NOMO-1 treated with dmso at 0.1 percent for 144 hours (cell line): Measurements from ENCODE around the gene ID3.

Source experiments
- DNase-seq: peaks from one replicate; lab custom pipeline; 2025; ENCODE audit not compliant: unreplicated experiment; lab: John Stamatoyannopoulos, UW

Gene ID3

DNA sequence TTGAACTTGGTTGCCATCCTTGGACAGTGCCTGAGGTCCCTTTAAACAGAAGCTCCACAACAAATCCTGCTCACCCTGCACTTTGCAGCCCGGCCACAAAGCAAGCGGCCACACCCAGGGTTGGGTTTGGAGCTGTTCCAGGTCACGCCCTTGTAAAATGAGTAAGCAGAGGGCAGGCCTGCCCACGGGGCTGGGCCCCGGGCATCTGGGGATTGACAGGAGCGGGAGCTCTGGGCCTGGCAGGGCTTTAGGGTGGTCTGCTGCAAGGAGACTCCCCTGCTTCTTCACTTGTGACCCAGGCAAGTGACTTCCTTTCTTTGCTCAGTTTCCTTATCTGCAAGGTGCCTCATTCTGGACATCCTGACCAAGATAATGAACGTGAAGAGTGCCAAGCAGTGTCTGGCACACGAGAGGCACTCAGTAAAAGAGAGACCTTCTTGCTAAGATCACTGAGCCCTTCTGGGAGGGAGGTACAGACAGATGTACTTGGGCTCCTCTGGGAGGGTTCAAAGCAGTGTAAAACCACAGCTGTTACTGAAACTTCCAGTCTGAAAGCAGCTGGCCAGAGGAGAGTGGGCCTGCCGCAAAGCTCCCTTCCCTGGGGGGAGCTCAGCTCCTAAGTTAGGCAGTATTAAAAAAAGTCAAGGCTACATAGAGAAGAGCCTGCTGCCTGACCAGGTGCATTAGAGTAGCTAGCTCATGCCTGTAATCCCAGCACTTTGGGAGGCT is 30.9 kb downstream of the ID3 start:
- DNase-seq = peak; percentile 86

- no peak for DNase-seq
Measured at GRCh38 chr1:23527900-23528249, 31.4 kb downstream of the ID3 start.

GRCh38 chr1:23527366-23527765 is 31.9 kb downstream of the ID3 start:
- no peak for DNase-seq

GRCh38 chr1:23526329-23527041 is 32.8 kb downstream of the ID3 start:
- no peak for DNase-seq

DNA sequence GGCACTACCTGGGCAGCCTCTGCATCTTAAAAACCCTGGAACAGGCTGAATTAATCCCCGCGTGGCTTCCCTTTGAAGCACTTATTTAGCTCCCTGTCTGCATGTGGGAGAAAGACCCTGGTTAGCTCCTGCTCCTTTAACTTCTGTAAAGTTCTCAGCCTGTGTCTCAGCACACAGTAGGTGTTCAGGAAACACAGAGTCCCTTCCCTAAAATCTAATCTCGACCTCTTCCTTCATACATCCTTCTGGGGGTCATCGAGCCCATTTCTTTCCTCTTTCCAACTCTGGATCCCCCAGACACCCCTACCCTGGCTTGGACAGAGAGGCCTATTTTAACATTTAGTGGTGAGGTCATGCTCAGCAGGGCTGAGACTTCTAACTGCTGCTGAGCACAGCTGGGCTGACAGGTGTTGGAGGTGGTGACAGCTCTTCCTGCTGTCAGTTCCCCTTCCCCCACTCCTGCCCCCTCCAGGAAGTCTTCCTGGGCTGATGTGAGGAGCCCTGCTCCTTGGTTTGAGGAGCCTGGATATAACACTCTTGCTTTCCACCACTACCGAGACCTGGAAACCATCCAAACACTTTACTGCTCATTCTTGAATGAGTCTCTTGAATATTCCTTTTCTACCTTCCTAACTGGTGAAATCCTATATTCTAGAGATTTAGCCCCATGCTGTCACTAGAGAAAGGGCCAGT is 33.6 kb downstream of the ID3 start:
- DNase-seq = no peak

DNA sequence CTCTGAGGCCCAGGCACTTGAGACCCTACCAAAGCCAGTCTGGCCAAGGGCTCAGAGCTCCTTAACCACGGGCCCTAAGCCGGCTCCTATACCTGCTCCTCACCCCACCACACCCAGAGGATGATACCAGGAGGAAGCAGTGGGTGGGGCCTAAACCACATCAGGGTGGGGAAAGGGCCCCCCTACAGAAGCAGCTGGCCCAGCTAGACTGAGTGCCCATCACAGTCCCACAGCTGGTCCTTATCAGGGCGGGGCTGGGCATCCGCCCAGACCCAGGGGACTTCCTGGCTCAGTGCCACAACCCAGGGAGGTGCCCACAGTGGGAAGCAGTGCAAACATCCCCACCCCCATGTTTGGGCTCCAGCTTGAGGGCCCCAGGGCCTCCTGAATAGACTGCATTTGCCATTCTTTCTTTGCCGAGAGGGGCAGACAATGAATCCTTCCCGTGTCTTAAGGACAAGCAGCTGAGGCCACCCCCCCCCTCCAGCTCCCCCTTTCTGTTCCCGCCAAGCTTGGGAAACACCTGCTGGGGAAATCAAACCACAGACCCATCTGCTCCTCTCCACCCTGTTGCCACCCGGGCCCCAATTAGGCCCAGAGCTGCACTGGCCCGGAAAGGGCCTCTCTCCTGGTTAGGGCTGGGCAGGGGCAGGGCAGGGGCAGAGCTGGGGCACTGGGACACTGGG is 34.4 kb downstream of the ID3 start:
- no peak for DNase-seq

- no peak for DNase-seq
Measured at GRCh38 chr1:23524163-23524562, 35.1 kb downstream of the ID3 start.

DNA sequence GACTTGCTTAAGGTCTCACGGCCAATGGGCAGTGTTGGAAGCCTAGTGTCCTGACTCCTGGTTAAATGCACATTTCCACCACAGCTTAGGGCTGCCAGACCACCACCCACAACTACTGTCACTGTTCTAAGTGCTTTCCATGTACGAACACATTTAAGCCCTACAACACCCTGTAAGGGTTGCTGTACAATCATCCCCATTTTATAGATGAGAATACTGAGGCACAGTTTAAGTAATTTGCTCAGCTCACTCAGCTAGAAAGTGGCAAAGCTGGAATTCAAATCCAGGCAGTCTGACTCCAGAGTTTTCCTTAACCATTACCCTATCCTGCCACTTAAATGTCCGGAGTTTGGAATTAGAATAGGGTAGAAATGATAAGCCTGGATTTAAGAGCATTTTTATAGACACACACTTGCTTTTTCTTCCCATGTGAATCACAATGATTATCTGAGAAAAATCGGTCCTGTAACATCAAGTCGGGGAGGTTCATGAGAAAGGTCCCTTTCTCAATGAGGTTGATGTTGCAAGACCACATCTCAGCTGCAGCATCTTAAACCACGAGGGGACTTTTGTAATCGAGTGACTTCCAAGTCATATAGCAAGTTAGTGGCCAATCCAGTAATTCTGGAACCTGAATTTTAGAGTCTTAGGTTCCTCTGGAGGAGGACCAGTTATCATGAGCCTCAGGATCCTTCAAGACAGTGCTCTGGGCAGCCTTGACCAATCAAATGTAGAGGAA is 36.9 kb downstream of the ID3 start:
- DNase-seq = peak; percentile 8

DNA sequence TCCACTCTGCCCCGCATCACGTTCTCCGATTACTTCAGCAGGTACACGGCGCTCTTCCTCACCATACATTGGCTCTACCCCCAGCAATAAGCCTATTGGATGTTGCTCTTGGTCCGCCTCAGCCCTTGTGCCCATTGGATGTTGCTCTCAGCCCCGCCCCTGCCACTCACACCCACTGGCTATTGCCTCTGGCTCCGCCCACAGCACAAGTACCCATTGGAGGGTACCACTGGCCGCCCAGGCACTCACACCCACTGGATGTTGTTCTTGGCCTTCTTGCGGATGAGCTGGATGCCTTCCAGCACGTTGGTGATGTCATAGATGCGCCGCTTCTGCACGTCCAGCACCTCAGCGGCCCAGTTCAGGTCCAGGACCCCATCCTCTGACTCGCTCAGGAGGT is 37.7 kb downstream of the ID3 start:
- no peak for DNase-seq

DNA sequence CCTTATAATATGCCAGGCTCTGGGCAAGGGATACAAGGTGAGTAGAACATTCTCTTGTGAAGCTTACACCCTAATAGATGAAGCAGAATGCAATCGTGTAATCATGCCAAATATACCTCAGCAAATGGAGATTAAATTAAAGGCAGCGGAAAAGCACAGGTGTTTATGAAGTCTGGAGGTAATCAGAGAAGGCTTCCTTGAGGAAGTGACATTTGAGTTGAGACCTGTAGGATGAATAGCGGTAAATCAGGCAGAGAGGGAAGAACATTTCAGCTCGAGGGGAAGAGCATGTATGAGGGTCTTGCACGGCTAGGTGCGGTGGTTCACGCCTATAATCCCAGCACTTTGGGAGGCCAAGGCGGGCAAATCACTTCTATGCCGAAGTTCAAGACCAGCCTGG is 41.7 kb downstream of the ID3 start:
- no peak for DNase-seq

DNA sequence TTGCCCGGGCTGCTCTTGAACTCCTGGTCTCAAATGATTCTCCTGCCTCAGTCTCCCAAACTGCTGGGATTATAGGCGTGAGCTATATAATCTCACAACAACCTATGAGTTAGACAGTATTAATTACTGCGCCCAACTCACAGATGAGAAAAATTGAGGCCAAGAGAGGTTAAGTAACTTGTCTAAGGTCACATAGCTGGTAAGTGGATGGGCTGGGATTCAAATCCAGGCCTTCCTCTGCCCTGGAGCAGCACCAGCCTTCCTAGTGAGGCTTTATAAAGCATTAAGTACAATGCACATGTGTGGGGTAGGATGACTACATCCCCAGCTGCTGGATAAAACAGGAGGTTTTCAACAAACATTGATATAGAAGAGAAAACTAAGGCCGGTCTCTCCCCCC is 43.4 kb downstream of the ID3 start:
- no peak for DNase-seq

DNA sequence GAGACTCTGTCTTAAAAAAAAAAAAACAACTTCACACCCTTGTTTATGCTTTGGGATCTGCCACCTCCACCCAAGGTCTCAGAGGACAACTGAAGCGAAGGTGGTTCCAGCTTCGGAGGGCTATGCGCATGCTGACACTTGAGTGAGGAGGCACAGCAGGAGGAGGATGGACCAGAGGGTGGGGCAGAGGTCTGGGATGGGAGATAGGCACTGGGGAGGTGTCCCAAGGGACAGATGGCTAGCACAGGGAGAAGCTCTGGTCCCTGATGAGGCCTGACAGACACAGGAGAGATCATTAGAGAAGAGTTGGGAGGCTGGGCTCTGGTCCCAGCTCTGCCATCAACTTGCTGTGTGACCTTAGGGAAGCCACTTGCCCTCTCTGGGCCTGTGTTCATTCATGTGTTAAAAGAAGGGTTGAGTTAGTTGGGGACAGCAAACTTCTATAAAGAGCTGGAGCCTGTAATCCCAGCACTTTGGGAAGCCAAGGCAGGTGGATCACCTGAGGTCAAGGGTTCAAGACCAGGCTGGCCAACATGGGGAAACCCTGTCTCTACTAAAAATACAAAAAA is 45.1 kb downstream of the ID3 start:
- DNase-seq = no peak

DNA sequence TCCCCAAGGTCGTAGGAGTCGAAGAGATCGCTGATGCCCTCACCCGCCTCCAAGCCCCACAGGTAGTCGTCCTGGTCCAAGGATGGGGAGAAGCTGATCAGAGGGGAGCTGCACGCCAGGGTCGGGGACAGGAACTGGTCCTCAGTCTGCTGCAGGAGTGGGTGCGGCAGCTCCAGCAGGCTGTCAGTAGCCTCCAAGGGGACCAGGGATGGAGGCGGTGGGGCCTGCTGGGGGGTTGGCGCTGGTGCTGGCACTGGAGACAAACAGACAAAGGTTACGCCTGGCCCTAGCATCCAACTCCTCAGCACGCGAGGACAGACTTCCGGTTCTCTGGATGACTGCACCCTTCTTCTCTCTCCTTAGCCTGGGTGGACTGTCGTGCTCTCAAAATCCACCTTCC is 49.4 kb downstream of the ID3 start:
- no peak for DNase-seq
